Vagina (tissue), 2 donors: ENCODE results near the gene CSMD2.

Experiments
- POLR2AphosphoS5 ChIP-seq, 2 donors: sonication (generic); formaldehyde crosslinking; IDR thresholded peaks; one replicate each; pipeline ENCODE4 v1.9.0; 2017; ENCODE audit warnings: antibody characterized with exemption in 2 of 2, mild to moderate bottlenecking in 2 of 2, low read depth in 1 of 2; ENCODE audit not compliant: insufficient read depth in 1 of 2
- TF ChIP-seq, protein P1 (sequence below), 3 experiments: fragments of 450-650 bp in 2 of 3; fragments of 200-600 bp in 1 of 3; sonication (generic) in 1 of 3; IDR thresholded peaks; one replicate each; pipeline ENCODE4 v1.5.1; 2017 to 2019; ENCODE audit warnings: antibody characterized with exemption in 3 of 3, mild to moderate bottlenecking in 2 of 3, moderate library complexity in 2 of 3

GRCh38 chr1:33661811-33662454 lies 503.1 kb downstream of the CSMD2 start:
- TF ChIP-seq, protein P1, sequence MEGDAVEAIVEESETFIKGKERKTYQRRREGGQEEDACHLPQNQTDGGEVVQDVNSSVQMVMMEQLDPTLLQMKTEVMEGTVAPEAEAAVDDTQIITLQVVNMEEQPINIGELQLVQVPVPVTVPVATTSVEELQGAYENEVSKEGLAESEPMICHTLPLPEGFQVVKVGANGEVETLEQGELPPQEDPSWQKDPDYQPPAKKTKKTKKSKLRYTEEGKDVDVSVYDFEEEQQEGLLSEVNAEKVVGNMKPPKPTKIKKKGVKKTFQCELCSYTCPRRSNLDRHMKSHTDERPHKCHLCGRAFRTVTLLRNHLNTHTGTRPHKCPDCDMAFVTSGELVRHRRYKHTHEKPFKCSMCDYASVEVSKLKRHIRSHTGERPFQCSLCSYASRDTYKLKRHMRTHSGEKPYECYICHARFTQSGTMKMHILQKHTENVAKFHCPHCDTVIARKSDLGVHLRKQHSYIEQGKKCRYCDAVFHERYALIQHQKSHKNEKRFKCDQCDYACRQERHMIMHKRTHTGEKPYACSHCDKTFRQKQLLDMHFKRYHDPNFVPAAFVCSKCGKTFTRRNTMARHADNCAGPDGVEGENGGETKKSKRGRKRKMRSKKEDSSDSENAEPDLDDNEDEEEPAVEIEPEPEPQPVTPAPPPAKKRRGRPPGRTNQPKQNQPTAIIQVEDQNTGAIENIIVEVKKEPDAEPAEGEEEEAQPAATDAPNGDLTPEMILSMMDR (IDR thresholded peaks at IDR 0.05) = no peak
- TF ChIP-seq POLR2AphosphoS5 (IDR thresholded peaks at IDR 0.05; ENCODE audit: insufficient read depth in 1 of 2, low read depth in 1 of 2) = no peak
